PC-3 (cell line): Measurements from ENCODE around the gene ZNF681. TPM values are rescaled to one million over a fixed set of nuclear protein-coding genes. Genes with fewer than 3 reads are reported as not detected.
A peak's percentile ranks its signal among the peaks of the same experiment; 100 is the strongest.

Experiments
- ATAC-seq: fragments of 200-7000 bp; cut with Tn5 transposase; 2 replicates; pipeline ENCODE4 v1.9.1; 2020; ENCODE audit warnings: mild to moderate bottlenecking, moderate library complexity
- BruUV-seq: library from RNA; stranded (reverse); fragments of 400-500 nt; replicated peaks from 2 replicates; lab custom pipeline; 2021; lab: Mats Ljungman, UMichigan
- CTCF ChIA-PET: fragments of 300-600 bp; sonication (Branson Sonifier 250); formaldehyde crosslinking; loops from one replicate; lab custom pipeline; 2022; ENCODE audit warnings: antibody characterized with exemption; lab: Charles Lee
- POLR2A ChIA-PET: fragments of 300-600 bp; sonication (Branson Sonifier 250); formaldehyde crosslinking; loops from one replicate; lab custom pipeline; 2022; ENCODE audit warnings: antibody characterized with exemption; ENCODE audit not compliant: unreplicated experiment; lab: Charles Lee
- DNase-seq: peaks from one replicate; pipeline ENCODE4 v3.0.0-alpha.2; 2015
- H2AFZ ChIP-seq: fragments of 300-600 bp; sonication (generic); 2 replicates; pipeline ENCODE4 v1.6.0; 2016; ENCODE audit warnings: antibody characterized with exemption, low read length
- H3F3A ChIP-seq: fragments of 300-600 bp; sonication (generic); one replicate; pipeline ENCODE4 v1.6.0; 2017; ENCODE audit warnings: antibody characterized with exemption, low read length, control low read depth, mild to moderate bottlenecking; ENCODE audit not compliant: unreplicated experiment
- H3K27ac ChIP-seq: fragments of 300-600 bp; sonication (generic); 2 replicates; pipeline ENCODE4 v1.5.1; 2016; ENCODE audit warnings: mild to moderate bottlenecking, low read length
- H3K27me3 ChIP-seq: fragments of 300-600 bp; sonication (generic); 2 replicates; pipeline ENCODE4 v1.6.1; 2016; ENCODE audit warnings: low read length, mixed read lengths
- H3K36me3 ChIP-seq: fragments of 300-600 bp; sonication (generic); 2 replicates; pipeline ENCODE4 v1.6.1; 2016; ENCODE audit warnings: low read depth, mixed run types, low read length, mixed read lengths
- H3K4me1 ChIP-seq: fragments of 300-600 bp; sonication (generic); 2 replicates; pipeline ENCODE4 v1.5.1; 2016; ENCODE audit warnings: low read length; ENCODE audit not compliant: insufficient read depth
- H3K4me2 ChIP-seq: fragments of 300-600 bp; sonication (generic); 2 replicates; pipeline ENCODE4 v1.6.0; 2016; ENCODE audit warnings: low read length
- H3K4me3 ChIP-seq: fragments of 300-600 bp; sonication (generic); 2 replicates; pipeline ENCODE4 v1.5.1; 2016; ENCODE audit warnings: mild to moderate bottlenecking, low read length, mixed read lengths
- H3K79me2 ChIP-seq: fragments of 300-600 bp; sonication (generic); 2 replicates; pipeline ENCODE4 v1.6.1; 2017; ENCODE audit warnings: low read length, mixed read lengths
- H3K9ac ChIP-seq: fragments of 300-600 bp; sonication (generic); 2 replicates; pipeline ENCODE4 v1.6.0; 2016; ENCODE audit warnings: mild to moderate bottlenecking, low read length
- H3K9me2 ChIP-seq: fragments of 300-600 bp; sonication (generic); replicated peaks from 2 replicates; pipeline ENCODE4 v1.6.1; 2016; ENCODE audit warnings: mixed run types, low read length, mixed read lengths
- H3K9me3 ChIP-seq: fragments of 300-600 bp; sonication (generic); 2 replicates; pipeline ENCODE4 v1.6.1; 2016; ENCODE audit warnings: low read length, mixed read lengths
- H4K20me1 ChIP-seq: fragments of 300-600 bp; sonication (generic); 2 replicates; pipeline ENCODE4 v1.6.1; 2016; ENCODE audit warnings: low read length, mixed read lengths
- EZH2 ChIP-seq: fragments of 300-600 bp; sonication (generic); IDR thresholded peaks from one replicate; pipeline ENCODE4 v1.6.1; 2017; ENCODE audit warnings: antibody characterized with exemption, mild to moderate bottlenecking, low read length; ENCODE audit not compliant: unreplicated experiment
- EZH2phosphoT487 ChIP-seq: fragments of 300-600 bp; sonication (generic); IDR thresholded peaks from 2 replicates; pipeline ENCODE4 v1.6.1; 2018; ENCODE audit warnings: mild to moderate bottlenecking, antibody characterized with exemption, low read length, borderline replicate concordance
- intact Hi-C: fragments of 100-400 bp; cut with micrococcal nuclease; formaldehyde crosslinking; loops from 2 replicates; pipeline ENCODE4 v1.9.0; 2023
- total RNA-seq: library from RNA; depleted of rRNA; stranded (reverse); fragments of >200 nt; gene quantifications from 2 replicates; pipeline ENCODE4 v1.2.3, GENCODE V29; 2014
- TF ChIP-seq, protein P1 (sequence below): fragments of 300-600 bp; sonication (generic); conservative IDR thresholded peaks from 2 replicates; pipeline ENCODE4 v1.5.1; 2017; ENCODE audit warnings: antibody characterized with exemption, low read depth, mild to moderate bottlenecking, low read length

ZNF681 gene
- total RNA-seq, 1 experiment from 2014 or later = 2.6 TPM

DNA sequence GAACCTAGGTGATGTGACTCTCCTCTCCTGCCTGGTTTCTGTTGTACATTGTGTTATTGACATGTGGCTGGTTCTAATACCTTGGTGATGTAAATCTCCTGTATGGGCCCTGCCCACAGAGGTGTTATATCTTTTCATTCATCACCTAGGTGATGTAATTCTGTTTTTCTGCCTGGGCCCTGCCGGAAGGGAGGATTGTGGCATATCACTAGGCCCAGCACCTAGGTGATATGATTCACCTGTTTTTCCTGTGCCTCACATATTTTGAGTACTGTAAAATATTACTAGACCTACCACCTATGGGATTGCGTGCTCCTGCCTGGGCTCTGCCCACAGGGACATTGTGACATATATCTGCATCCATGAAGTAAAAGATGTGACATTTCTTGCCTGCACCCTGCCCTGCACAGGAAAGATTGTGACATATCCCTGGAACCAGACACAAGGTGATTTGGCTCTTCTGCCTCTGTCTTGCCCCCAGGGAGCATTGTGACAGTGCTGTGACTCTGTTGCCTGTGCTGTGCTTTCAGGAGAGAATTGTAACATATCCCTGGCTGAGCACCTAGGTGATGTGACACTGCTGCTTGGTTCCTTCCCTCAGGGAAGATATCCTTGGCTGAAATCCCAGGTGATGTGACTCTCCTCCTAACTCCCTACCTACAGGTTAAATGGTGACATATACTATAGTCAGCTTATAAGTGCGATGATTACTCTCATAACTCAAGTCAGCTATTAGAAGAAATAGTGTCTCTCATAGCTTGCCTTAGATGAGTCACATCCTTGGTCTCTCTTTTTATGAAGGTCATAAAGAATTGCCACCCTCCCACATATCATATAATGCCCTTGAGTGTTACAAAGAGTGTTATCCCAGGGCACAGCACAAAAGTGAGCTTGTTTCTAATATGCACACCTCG, 13.3 kb upstream of the ZNF681 start:
- H3K9ac ChIP-seq = peak overlapping the region; percentile 48
- no peaks in the 10 kb centered on the region for H4K20me1 ChIP-seq
- no peak overlapping the region for H2AFZ ChIP-seq
- no peaks in the 10 kb centered on the region for H3F3A ChIP-seq
- no peaks in the 10 kb centered on the region for H3K9me2 ChIP-seq
- no TSS peak for BruUV-seq
- H3K36me3 ChIP-seq = peaks cover 75% of the 10 kb centered on the region
- ATAC-seq = peak; percentile 92
- no peak overlapping the region for H3K4me3 ChIP-seq
- H3K27me3 ChIP-seq = no peaks in the 10 kb centered on the region
- H3K9me3 ChIP-seq = no peaks in the 10 kb centered on the region; the same call in 1 of the 2 replicates
- ChIA-PET POLR2A (interaction anchor here (0.5 kb wide), 1 partner anchor 119 kb away, joined by 5 read pairs; no protein-coding TSS in a partner anchor), CTCF (no interaction called here)
- TF ChIP-seq, protein P1, sequence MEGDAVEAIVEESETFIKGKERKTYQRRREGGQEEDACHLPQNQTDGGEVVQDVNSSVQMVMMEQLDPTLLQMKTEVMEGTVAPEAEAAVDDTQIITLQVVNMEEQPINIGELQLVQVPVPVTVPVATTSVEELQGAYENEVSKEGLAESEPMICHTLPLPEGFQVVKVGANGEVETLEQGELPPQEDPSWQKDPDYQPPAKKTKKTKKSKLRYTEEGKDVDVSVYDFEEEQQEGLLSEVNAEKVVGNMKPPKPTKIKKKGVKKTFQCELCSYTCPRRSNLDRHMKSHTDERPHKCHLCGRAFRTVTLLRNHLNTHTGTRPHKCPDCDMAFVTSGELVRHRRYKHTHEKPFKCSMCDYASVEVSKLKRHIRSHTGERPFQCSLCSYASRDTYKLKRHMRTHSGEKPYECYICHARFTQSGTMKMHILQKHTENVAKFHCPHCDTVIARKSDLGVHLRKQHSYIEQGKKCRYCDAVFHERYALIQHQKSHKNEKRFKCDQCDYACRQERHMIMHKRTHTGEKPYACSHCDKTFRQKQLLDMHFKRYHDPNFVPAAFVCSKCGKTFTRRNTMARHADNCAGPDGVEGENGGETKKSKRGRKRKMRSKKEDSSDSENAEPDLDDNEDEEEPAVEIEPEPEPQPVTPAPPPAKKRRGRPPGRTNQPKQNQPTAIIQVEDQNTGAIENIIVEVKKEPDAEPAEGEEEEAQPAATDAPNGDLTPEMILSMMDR = no peak
- no peak for TF ChIP-seq EZH2
- no peak for TF ChIP-seq EZH2phosphoT487
- H3K4me2 ChIP-seq = peak overlapping the region; percentile 50
- H3K27ac ChIP-seq = peak overlapping the region; percentile 96
- intact Hi-C loops = loop anchor here (5.0 kb wide), 1 partner anchor 225 kb away; no protein-coding TSS in a partner anchor
- peak; percentile 94 for DNase-seq
- H3K4me1 ChIP-seq = peaks cover 27% of the 10 kb centered on the region
- H3K79me2 ChIP-seq = peaks cover 68% of the 10 kb centered on the region

DNA sequence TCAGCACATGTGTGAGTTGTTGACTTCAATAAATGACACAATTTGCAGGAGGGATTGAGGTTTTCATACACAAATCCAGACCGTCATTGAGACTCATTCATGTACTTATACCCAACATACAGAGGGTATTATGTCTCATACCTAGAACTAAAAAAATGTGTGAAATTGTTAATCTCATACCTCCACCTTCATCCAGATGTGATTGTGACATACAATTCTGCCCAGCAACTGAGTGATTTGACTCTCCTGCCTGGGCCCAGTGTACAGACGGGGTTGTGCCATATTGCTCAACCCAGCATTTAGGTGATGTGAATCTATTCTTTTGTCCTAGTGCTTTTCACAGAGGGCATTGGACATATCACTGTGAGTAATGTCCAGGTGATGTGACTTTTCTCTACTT, 12.6 kb upstream of the ZNF681 start:
- CTCF ChIA-PET = no interaction called here
- ATAC-seq (no peak), DNase-seq (no peak)
- Histone ChIP-seq H2AFZ (no peak overlapping the region), H3F3A (no peaks in the 10 kb centered on the region), H3K4me3 (no peak overlapping the region; the same call in 1 of the 2 replicates), H3K79me2 (peaks cover 67% of the 10 kb centered on the region), H3K36me3 (peaks cover 69% of the 10 kb centered on the region), H3K9me3 (no peaks in the 10 kb centered on the region; the same call in 1 of the 2 replicates), H3K27me3 (no peaks in the 10 kb centered on the region), H3K27ac (peak overlapping the region; percentile 96), H3K4me2 (no peak overlapping the region), H3K4me1 (peaks cover 27% of the 10 kb centered on the region), H3K9me2 (no peaks in the 10 kb centered on the region), H4K20me1 (no peaks in the 10 kb centered on the region), H3K9ac (peak overlapping the region; percentile 13; the same call in 1 of the 2 replicates)
- intact Hi-C loops = loop anchor here (5.0 kb wide), 1 partner anchor 224 kb away; no protein-coding TSS in a partner anchor
- TF ChIP-seq, protein P1 = no peak
- TF ChIP-seq EZH2 (no peak), EZH2phosphoT487 (no peak)
- no TSS peak for BruUV-seq
- POLR2A ChIA-PET = no interaction called here
